ENCODE results near the gene MAPK8IP3. TPM values are rescaled to one million over a fixed set of nuclear protein-coding genes. Genes with fewer than 3 reads are reported as not detected.
"Not testable (repeated sequence)": the region's sequence is repeated elsewhere in the genome, so short reads cannot be mapped to it uniquely, and the experiment has no call there.

MAPK8IP3 gene
- total RNA-seq, 1 donor from 2014 or later = 63.0 TPM

DNA sequence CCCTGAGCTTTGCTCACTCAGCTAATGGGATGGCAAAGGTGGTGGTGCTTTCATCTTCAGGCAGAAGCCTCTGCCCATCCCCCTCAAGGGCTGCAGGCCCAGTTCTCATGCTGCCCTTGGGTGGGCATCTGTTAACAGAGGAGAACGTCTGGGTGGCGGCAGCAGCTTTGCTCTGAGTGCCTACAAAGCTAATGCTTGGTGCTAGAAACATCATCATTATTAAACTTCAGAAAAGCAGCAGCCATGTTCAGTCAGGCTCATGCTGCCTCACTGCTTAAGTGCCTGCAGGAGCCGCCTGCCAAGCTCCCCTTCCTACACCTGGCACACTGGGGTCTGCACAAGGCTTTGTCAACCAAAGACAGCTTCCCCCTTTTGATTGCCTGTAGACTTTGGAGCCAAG, 5.7 kb upstream of the MAPK8IP3 start:
- ATAC-seq = no peak
- H3K27ac ChIP-seq = no peak overlapping the region
- no peak for TF ChIP-seq CTCF (IDR thresholded peaks at IDR 0.05)
- H3K4me1 ChIP-seq = peaks cover 6% of the 10 kb centered on the region
- H3K4me3 ChIP-seq = no peak overlapping the region
- H3K9me3 ChIP-seq = no peaks in the 10 kb centered on the region
- intact Hi-C loops (cut with DNase I) = no loop called here
- peaks cover 70% of the 10 kb centered on the region for H3K36me3 ChIP-seq
- DNase-seq = no peak
- H3K27me3 ChIP-seq (ENCODE audit: low read depth) = no peaks in the 10 kb centered on the region

- intact Hi-C loops (cut with DNase I) = no loop called here
- ATAC-seq (no peak), DNase-seq (no peak)
- Histone ChIP-seq H3K9me3 (no peaks in the 10 kb centered on the region), H3K27ac (no peak overlapping the region), H3K36me3 (peaks cover 63% of the 10 kb centered on the region), H3K27me3 (ENCODE audit: low read depth) (no peaks in the 10 kb centered on the region), H3K4me3 (no peak overlapping the region), H3K4me1 (peaks cover 6% of the 10 kb centered on the region)
- TF ChIP-seq CTCF (IDR thresholded peaks at IDR 0.05) = no peak
These were observed 4.6 kb upstream of the MAPK8IP3 start for GRCh38 chr16:1701216-1701878.

DNA sequence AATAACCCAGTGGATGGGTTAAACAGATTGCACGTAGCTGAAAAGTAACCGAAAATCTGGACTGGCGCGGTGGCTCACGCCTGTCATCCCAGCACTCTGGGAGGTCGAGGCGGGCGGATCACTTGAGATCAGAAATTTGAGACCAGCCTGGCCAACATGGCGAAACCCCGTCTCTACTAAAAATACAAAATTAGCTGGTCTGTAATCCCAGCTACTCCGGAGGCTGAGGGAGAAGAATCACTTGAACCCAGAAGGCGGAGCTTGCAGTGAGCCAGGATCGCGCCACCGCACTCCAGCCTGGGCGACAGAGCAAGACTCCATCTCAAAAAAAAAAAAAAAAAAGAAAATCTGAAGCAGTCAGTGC, 689 bp upstream of the MAPK8IP3 start:
- peak; percentile 51 to 62 for ATAC-seq

GRCh38 chr16:1706386-1707192, 594 bp downstream of the MAPK8IP3 start:
- ATAC-seq = peak; percentile 28 to 55
- Histone ChIP-seq H3K9me3 (no peaks in the 10 kb centered on the region), H3K4me3 (peak overlapping the region; percentile 99), H3K27ac (peak overlapping the region; percentile 97), H3K36me3 (peaks cover 19% of the 10 kb centered on the region), H3K27me3 (ENCODE audit: low read depth) (no peaks in the 10 kb centered on the region), H3K4me1 (peaks cover 27% of the 10 kb centered on the region)
- DNase-seq = no peak
- TF ChIP-seq CTCF (IDR thresholded peaks at IDR 0.05) = no peak
- intact Hi-C loops (cut with DNase I) = no loop called here

More for the DNA sequence above, 689 bp upstream of the MAPK8IP3 start:
- intact Hi-C loops (cut with DNase I); H3K27me3 ChIP-seq (ENCODE audit: low read depth); DNase-seq; H3K9me3 ChIP-seq: not testable (repeated sequence)
- H3K36me3 ChIP-seq = peaks cover 31% of the 10 kb centered on the region
- peaks cover 27% of the 10 kb centered on the region for H3K4me1 ChIP-seq
- peak overlapping the region; percentile 99 for H3K4me3 ChIP-seq
- peak overlapping the region; percentile 97 for H3K27ac ChIP-seq

GRCh38 chr16:1707193-1707790, 1.3 kb downstream of the MAPK8IP3 start:
- H3K27me3 ChIP-seq (ENCODE audit: low read depth) = no peaks in the 10 kb centered on the region
- intact Hi-C loops (cut with DNase I) = no loop called here
- no peak for TF ChIP-seq CTCF (IDR thresholded peaks at IDR 0.05)
- ATAC-seq = no peak
- no peaks in the 10 kb centered on the region for H3K9me3 ChIP-seq
- H3K27ac ChIP-seq = peak overlapping the region; percentile 97
- DNase-seq = no peak
- H3K4me1 ChIP-seq = peaks cover 27% of the 10 kb centered on the region
- H3K36me3 ChIP-seq = peaks cover 12% of the 10 kb centered on the region
- H3K4me3 ChIP-seq = peak overlapping the region; percentile 99

Data from lower lobe of right lung (tissue), 2 donors.